GM21619 (cell line): ENCODE results near the gene LRRC56.

Experiments used
- ATAC-seq: cut with Tn5 transposase; IDR thresholded peaks from one replicate; pipeline ENCODE4 v1.9.1; 2021; ENCODE audit not compliant: unreplicated experiment

Gene LRRC56, protein sequence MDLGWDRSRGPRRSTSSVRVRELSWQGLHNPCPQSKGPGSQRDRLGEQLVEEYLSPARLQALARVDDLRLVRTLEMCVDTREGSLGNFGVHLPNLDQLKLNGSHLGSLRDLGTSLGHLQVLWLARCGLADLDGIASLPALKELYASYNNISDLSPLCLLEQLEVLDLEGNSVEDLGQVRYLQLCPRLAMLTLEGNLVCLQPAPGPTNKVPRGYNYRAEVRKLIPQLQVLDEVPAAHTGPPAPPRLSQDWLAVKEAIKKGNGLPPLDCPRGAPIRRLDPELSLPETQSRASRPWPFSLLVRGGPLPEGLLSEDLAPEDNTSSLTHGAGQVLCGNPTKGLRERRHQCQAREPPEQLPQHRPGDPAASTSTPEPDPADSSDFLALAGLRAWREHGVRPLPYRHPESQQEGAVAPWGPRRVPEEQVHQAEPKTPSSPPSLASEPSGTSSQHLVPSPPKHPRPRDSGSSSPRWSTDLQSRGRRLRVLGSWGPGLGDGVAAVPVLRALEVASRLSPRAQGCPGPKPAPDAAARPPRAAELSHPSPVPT

DNA sequence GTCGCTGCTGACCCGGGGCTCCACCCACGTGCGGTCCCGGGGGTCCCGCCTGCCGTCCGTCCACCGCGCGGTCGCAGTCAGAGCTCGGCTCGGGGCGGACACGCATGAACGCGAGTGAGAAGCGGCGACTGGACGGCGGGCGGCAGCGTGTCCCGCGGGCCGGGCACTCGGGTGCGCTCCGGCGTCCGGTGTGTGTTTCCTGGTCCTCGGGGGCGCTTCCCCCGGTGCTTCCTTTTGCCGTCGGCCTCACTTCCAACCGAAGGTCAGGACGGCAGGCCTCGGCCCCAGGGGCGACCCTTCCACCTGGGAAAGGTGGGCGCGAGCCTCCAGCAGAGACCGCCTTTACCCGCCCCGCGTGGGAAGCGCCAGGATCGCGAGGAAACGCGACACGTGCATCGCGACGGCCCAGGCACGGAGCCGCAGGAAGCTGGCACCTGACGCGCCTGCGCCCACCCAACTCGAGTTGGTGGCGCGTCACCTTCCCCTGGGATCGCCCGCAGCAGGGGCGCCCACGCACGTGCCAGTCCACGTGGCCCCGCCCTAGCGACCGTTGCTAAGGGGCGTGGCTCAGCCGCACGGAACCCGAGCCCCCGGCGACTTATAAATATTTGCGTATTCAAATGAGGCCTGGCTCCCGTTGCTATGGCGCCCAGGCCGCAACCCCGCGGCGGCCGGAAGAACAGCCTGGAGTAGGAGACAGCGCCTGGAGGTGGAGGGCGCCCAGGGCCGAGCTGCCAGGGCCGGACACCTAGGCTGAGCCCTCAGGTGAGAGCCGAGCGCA, at the start of gene LRRC56:
TSS of gene LRRC56 (plus strand) at position 687 of the 781 bp plus-strand sequence. CDS start 3,158 bp downstream, outside the sequence.
- peak; percentile 50 for ATAC-seq

GRCh38 chr11:487571-488021, 49.7 kb upstream of the LRRC56 start:
- no peak for ATAC-seq

- no peak for ATAC-seq
Measured at GRCh38 chr11:488062-488461, 49.3 kb upstream of the LRRC56 start.

- ATAC-seq, result no peak
Measured at GRCh38 chr11:488579-488978, 48.7 kb upstream of the LRRC56 start.

GRCh38 chr11:488992-489391, 48.3 kb upstream of the LRRC56 start:
- ATAC-seq, result no peak

DNA sequence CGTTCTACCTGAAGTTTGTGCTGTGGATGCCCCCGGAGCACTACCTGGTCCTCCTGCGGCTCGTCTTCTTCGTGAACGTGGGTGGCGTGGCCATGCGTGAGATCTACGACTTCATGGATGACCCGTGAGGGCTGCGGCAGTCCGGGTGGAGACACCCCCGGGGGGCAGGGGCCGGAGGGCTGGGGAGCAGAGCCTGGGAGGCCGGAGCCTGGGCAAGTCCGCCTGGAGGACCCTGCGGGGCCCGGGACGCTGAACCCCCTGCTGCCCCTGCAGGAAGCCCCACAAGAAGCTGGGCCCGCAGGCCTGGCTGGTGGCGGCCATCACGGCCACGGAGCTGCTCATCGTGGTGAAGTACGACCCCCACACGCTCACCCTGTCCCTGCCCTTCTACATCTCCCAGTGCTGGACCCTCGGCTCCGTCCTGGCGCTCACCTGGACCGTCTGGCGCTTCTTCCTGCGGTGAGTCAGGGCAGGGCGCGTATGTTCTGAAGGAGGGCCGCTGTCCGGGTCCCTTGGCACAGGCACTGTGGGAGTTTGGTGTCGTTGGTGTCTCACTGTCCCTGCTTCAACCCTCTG, 47.6 kb upstream of the LRRC56 start:
- no peak for ATAC-seq

DNA sequence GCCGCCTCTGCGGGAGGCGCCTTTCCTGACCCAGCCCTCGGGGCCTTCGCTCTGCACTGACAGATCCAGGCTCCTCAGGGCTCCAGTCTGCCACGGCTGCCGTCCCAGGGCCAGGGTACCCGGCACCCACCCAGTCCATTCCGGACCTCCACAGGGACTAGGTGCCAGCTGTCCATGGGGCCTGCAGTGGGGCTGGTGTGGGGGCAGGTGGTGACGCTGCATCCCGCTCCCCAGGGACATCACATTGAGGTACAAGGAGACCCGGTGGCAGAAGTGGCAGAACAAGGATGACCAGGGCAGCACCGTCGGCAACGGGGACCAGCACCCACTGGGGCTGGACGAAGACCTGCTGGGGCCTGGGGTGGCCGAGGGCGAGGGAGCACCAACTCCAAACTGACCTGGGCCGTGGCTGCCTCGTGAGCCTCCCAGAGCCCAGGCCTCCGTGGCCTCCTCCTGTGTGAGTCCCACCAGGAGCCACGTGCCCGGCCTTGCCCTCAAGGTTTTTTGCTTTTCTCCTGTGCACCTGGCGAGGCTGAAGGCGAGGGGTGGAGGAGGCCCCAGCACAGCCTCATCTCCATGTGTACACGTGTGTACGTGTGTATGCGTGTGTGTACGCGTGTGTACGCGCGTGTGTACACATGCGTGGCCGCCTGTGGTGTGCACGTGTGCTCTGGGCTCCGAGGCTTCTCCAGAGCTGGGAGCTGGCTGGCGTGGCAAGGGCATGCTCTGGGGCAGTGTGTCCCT, 47.0 kb upstream of the LRRC56 start:
- ATAC-seq, result no peak

DNA sequence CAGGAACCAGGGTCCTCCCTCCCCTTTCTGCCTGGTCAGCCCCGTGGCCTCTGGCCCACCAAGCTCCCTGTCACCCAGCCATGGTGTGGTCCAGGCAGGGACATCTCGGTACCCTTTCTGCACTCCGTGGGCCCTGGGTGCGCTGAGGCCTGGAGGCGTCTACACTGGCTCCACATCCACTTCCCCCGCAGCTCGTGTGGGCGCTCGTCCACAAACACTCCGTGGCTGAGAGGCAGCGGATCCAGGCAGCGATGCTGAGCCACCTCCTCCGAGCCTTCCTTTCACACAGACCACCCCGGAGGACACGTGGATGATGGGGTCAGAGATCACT, 46.4 kb upstream of the LRRC56 start:
- no peak for ATAC-seq

- no peak for ATAC-seq
Measured at GRCh38 chr11:491358-491757, 46.0 kb upstream of the LRRC56 start.

DNA sequence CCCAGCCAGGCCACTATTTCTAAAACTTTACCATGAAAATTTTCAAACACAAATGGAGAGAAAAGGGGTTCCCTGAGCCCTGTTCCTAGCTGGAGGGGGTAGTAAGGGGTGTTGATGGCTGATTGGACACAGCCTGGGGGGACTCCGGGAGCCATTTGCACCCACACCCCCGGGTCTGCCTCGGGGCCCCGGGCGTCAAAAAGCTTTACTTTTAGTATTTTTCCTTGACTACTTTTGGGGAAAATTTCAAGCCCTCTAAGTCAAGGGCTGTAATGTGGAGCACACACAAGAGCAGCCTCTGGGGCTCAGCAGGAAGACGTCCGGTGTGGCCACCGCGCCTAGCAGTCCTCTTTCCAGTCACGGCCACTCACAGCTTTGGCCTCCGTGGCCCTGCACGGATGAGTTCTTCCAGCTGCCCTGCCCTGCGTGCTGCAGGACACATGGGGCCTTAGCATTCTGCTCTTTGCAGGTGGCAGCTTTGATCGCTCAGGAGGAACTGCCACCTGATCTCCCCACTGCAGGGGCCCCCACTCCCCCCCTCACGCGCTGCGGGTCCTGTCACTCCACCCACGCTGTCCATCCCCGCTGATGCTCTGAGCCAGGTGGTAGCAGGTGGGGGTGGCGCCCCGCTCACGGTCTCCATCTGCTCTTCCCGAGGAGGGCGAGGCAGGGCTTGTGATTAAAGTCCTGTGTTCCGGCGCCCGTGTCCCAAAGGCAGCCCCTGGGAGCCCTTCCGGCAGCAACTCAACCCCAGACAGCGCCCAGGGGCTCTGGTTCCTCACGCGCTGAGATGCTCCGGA, 44.7 kb upstream of the LRRC56 start:
- ATAC-seq, result no peak

- no peak for ATAC-seq
Measured at GRCh38 chr11:494761-495536, 42.4 kb upstream of the LRRC56 start.

DNA sequence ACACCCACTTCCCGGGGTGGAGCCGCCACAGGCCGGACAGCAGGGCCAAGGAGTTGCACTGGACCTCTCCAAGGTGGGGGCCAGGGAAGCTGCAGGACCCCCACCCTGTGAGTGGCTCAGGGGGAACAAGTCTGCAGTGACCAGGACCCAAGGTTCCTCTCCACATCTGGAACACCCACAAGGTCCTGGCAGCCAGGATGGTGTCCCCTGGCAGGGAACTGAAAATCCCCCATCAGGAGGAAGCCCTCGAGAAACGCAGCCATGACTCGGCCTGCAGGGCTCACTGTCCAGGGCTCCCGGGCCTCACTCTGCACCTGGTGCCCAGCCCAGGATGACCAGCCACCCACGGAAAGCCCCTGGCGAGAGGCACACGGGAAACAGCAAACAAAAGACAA, 41.8 kb upstream of the LRRC56 start:
- no peak for ATAC-seq

GRCh38 chr11:496834-497564, 40.3 kb upstream of the LRRC56 start:
- ATAC-seq, result no peak

- ATAC-seq, result no peak
Measured at GRCh38 chr11:497565-498296, 39.6 kb upstream of the LRRC56 start.

- no peak for ATAC-seq
Measured at GRCh38 chr11:498297-499181, 38.8 kb upstream of the LRRC56 start.

- no peak for ATAC-seq
Measured at GRCh38 chr11:499201-500076, 37.9 kb upstream of the LRRC56 start.
